Activated CD4-positive, CD25-positive, alpha-beta regulatory T cell treated with anti-CD3 and anti-CD28 coated beads, Interleukin-2, amount 50 U/mL, for 72 hours (primary cell): ENCODE measurements around the gene REEP6.
"Not testable (repeated sequence)": the region's sequence is repeated elsewhere in the genome, so short reads cannot be mapped to it uniquely, and the experiment has no call there.

Experiments used
- DNase-seq: peaks from one replicate; pipeline ENCODE4 v3.0.0; 2021

REEP6 gene

GRCh38 chr19:1473085-1473851 is 17.7 kb upstream of the REEP6 start:
- DNase-seq, result no peak

GRCh38 chr19:1474011-1474764 is 16.8 kb upstream of the REEP6 start:
- no peak for DNase-seq

- no peak for DNase-seq
Measured at GRCh38 chr19:1474765-1475351, 16.1 kb upstream of the REEP6 start.

DNA sequence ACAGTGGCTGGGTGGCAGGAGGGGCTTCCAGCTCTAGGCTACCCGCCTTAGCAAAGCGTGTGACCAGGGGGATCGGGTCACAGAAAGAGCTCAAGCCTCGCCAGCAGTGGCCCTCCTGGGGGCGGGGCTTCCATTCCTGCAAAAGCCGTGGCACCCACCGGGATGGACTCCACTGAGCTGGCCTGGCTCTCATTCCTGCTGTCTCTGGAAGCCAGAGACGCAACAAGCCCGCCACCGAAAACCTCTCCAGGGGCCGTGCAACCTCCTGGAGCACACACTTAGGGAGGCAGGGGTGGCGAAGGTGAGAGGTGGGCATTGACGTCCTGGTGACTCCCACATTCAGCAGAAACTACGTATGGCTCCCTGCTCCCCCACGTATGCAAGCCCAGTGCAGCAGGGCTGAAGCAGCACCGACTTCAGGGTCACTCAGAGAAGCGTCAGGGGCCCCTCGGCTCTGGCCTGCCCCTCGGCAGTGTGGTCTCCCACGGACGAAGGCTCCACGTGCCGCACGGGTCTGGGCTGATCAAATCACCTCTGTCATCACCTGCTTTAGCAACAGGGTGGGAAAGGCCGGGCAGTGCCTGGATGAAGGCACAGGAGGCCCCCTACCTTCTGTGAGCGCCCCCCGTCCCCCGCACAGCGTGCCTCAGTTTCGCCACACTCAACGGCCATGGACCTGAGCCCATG is 15.1 kb upstream of the REEP6 start:
- no peak for DNase-seq

DNA sequence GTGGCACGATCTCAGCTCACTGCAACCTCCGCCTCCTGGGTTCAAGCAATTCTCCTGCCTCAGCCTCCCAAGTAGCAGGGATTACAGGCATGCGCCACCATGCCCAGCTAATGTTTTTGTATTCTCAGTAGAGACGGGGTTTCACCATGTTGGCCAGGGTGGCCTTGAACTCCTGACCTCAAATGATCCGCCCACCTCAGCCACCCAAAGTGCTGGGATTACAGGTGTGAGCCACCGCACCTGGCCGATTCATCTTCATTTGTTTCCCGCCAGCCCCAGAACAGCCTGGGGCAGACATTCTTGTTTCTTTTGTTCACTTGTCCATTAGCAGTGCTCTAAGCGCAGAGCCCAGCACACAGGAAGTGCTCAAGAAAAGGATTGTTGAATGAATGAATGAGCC is 13.9 kb upstream of the REEP6 start:
- DNase-seq, result not testable (repeated sequence)

DNA sequence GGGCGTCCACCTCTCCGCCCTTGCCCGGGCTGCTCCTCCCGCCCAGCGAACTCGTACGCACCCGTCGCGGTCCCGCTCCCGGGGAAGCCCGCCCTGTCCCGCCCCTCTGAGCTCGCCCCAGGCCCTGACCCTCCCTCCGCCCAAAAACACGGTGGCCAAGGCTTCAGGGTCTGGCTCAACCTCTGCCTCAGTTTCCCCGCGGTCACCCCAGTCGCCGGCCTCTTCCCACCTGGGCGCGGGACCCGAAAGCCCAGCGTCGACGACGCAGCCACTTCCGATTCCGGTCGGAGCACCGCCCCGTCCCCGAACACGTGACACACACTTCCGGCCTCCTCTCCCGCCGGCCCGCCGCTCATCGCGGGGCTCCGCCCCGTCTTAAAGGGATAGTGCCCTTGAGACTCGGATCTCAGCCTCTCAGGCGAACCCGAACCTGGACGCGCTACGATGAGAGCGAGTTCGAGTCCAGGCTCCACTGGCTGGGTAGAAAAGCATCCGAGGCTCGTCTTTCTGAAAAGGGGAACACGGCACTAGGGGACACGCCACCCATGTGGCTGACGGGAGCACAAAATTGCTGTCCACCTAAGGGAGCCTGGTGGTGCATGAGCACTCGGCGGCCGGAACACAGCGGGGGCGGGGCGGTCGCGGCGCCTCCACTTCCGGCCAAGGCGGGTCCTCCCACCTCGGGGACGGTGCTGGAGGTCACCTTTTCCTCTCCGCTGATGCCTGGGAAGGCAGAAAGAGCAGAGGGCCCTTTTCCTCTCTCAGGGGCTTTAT is 11.9 kb upstream of the REEP6 start, which contains the start of gene C19orf25:
TSS of gene C19orf25 (minus strand) at position 282 of the 774 bp plus-strand sequence. CDS start 312 bp downstream, outside the sequence.
- peak; percentile 96 for DNase-seq

DNA sequence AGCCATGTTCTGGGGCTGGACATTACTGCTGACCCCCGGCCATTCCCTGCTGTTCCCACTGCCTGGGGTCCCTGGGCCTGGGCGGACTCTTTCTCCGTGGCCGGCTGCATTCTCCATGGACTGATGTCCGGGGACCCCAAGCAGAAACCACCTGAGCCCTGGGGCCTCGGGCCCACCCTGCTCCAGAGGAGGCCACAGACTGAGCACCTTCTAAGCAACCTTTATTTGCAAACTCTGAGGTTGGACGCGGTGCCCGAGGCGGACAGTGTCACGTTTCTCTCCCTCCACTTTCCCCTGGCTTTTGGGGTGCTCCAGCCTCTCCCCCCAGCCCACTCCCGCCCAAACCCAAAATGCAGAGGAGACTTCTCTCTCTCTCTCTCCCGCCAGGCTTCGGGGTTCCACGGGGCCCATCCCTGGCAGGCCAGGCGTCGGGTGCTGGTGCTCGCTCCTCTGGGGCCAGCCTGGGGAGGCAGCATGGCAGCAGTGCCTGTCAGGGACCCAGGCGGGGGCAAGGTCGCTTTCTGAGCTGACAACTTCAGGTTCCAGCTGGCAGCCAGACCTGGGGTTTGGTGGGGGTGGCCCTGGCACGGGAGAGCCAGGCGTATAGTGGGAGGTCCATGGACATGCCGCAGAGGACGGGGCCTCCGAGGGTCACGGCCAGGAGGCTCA is 9.6 kb upstream of the REEP6 start:
- no peak for DNase-seq

DNA sequence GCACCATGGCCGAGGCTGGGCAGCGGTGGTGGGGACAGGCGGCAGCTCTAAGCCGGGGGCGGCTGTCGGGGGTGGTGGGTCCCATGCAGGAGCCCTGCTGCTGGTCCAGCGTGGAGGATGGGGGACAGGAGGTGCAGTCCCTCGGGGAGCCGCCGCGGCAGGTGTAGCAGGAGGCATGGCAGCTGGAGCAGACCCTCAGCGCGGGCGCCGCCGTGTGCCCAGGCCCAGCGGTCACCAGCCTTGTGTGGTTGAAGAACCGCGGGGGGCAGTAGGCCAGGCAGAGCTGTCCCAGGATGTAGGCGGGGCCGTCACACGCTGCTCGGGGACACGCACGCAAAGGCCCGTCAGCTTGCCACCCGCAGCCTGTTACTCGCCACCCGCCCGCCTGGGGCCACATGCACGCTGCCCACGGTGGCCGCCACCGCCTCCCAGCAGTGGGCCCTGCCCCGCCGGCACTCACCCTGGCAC is 9.1 kb upstream of the REEP6 start:
- DNase-seq, result no peak

GRCh38 chr19:1482361-1483130 is 8.4 kb upstream of the REEP6 start:
- no peak for DNase-seq

DNA sequence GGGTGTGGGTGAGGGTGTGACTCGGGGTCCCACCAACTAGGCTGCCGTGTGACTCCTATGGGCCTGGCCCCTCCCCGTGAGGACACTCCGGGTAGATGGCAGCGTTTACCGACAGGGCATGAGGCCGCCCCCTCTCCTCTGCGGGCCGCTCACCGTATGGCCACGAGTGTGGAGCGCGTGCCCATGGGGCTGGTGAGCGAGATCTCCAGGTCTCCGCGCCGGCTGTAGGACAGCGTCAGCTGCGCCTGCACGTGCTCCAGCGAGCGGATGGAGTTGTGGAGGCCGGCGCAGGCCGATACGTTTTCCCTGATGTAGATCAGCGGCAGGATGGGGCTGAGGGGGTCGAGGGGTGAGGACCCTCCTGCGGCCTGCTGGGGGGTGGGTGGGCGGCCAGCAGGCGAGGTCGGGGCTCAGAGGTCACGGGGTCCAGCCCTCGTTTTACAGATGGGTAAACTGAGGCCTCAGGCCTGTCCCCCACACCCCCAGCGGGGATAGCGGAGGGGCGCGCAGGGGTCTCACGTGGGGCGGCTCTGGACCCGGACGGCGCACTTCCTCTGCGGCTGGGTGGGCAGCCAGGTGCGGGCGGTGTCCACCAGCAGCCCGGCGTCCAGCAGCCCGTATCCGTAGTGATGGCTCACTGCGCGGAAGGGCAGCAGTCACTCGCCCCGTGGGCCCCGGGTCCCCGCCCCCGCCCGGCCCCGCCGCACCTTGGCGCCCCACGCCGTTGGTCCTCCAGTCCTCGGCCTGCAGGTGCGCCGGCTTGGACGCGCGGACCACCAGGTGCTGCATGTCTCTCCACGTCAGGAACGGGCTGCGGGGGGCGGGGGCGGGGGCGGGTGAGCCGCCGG is 7.6 kb upstream of the REEP6 start:
- DNase-seq, result no peak

- no peak for DNase-seq
Measured at GRCh38 chr19:1483979-1484428, 7.0 kb upstream of the REEP6 start.

- DNase-seq, result no peak
Measured at GRCh38 chr19:1486720-1487575, 4.0 kb upstream of the REEP6 start.

DNA sequence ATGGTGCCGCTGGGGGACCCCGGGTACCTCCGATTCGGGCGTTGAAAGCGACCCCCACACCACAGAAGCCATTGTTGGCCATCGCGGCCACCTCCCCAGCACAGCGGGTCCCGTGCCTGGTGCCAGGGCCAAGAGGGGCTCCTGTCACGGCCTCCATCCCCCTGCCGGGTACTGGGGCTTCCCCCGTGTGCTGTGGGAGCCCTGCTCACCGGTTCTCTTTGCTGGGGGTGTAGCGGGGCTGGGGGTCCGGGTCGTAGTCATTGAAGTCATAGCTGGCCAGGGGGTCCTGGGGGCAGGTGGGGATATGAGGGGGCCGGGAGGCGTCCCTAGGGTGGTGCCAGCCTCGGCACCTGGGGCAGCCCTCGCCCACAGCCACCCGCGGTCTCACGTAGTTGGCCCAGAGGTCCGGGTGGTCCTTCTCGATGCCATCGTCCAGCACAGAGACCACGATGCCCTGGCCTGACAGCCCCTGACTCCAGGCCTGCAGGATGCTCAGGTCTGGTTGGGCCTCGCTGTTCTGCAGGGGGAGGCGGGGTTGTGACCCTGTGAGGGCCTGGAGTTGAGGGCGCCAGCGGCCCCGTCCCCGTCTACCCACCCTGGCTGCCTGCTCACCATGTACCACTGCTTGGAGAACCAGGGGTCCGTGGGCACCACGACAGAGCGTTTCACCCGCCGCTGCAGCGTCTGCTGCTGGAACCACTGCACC is 3.3 kb upstream of the REEP6 start:
- DNase-seq, result no peak

GRCh38 chr19:1488282-1488601 is 2.7 kb upstream of the REEP6 start:
- no peak for DNase-seq

- DNase-seq, result no peak
Measured at GRCh38 chr19:1489463-1490310, 1.3 kb upstream of the REEP6 start.

DNA sequence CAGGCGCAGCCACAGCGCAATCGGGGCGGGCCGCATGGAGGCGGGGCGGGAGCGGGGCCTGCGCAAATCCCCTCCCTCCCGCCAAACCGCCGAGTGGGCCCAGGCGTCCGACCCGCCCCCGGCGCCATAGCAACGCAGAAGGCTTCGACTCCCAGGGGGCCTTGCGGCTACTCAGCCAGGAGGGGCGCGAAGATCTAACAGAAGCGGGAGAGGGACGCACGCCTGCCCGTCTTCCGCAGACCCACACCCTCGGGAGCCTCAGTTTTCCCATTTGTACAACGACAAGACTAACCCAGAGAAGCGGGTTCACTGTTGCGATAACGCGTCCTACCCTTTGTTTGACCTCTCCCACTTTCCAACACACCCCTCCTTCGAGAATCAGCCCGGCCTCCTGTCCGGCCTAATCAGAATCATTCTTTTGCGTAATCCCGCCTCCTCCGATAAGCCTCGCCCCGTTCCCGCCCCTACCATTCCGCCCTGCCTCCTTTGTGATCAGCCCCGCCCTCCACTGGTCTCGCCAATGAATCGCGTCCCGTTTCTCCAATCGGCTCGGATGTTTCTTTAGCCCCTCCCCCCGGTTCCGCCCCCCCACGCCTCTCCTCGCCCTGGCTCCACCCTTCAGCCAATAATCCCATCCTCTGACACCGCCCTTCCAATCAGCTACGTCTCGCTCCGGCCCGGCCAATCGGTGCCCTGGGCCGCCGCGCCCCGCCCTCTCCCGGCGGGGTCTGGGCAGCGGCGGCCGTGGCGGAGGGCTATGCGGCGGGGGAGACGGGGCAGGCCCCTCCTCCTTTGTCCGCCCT is 469 bp upstream of the REEP6 start, which contains the start of gene PCSK4:
TSS of gene PCSK4 (minus strand) at position 40 of the 803 bp plus-strand sequence. CDS start at position 36, 4 bp downstream.
- peak; percentile 97 for DNase-seq
